GM12873 (cell line): ENCODE measurements around the gene PTCH2.

Experiments
- CTCF ChIP-seq: IDR thresholded peaks from 2 replicates; pipeline ENCODE4 v1.5.1; 2012; ENCODE audit warnings: low read depth, mild to moderate bottlenecking, moderate library complexity, low read length, control low read depth; ENCODE audit not compliant: insufficient read depth; ENCODE audit errors: missing control alignments

The PTCH2 gene

GRCh38 chr1:44829506-44830384 is 13.3 kb downstream of the PTCH2 start:
- no peak for TF ChIP-seq CTCF

- TF ChIP-seq CTCF: no peak
Observed at GRCh38 chr1:44828841-44829440, 14.1 kb downstream of the PTCH2 start.

- TF ChIP-seq CTCF: no peak
Observed at GRCh38 chr1:44828003-44828651, 14.9 kb downstream of the PTCH2 start.

- peak; percentile 48 for TF ChIP-seq CTCF
Observed at GRCh38 chr1:44827197-44828002, 15.7 kb downstream of the PTCH2 start.

- no peak for TF ChIP-seq CTCF
Observed at GRCh38 chr1:44826375-44827196, 16.5 kb downstream of the PTCH2 start.

GRCh38 chr1:44822981-44823451 is 20.0 kb downstream of the PTCH2 start:
- no peak for TF ChIP-seq CTCF
